HFF-Myc (cell line): ENCODE results near the gene RPL15.
A peak's percentile ranks its signal among the peaks of the same experiment; 100 is the strongest.

Experiments
- DNase-seq: peaks from one replicate; pipeline ENCODE4 v3.0.0-alpha.2; 2011; ENCODE audit warnings: low read depth; ENCODE audit errors: extremely low read depth
- H3K4me3 ChIP-seq: replicated peaks from 2 replicates; pipeline ENCODE4 v1.5.1; 2011; ENCODE audit warnings: low read depth, mild to moderate bottlenecking, control low read depth, low read length
- CTCF ChIP-seq: IDR thresholded peaks from 2 replicates; pipeline ENCODE4 v1.5.1; 2012; ENCODE audit warnings: mild to moderate bottlenecking, low read depth, low read length, control low read depth; ENCODE audit errors: missing control alignments

Gene RPL15

GRCh38 chr3:23882487-23882918 is 34.4 kb upstream of the RPL15 start:
- no peak for TF ChIP-seq CTCF
- no peak for DNase-seq
- H3K4me3 ChIP-seq = no peak overlapping the region

- peak; percentile 23 for TF ChIP-seq CTCF
- no peak for DNase-seq
- H3K4me3 ChIP-seq = no peak overlapping the region
Observed at GRCh38 chr3:23884481-23884880, 32.5 kb upstream of the RPL15 start.

- TF ChIP-seq CTCF = no peak
- no peak overlapping the region for H3K4me3 ChIP-seq
- DNase-seq = no peak
Observed at GRCh38 chr3:23885210-23885609, 31.7 kb upstream of the RPL15 start.

- DNase-seq = no peak
- no peak overlapping the region for H3K4me3 ChIP-seq
- TF ChIP-seq CTCF = no peak
Observed at GRCh38 chr3:23886311-23886710, 30.6 kb upstream of the RPL15 start.

- DNase-seq = no peak
- TF ChIP-seq CTCF = peak; percentile 46
- H3K4me3 ChIP-seq = no peak overlapping the region
Observed at GRCh38 chr3:23888617-23889228, 28.2 kb upstream of the RPL15 start.

- DNase-seq = no peak
- no peak overlapping the region for H3K4me3 ChIP-seq
- TF ChIP-seq CTCF = no peak
Observed at GRCh38 chr3:23889386-23889785, 27.5 kb upstream of the RPL15 start.

GRCh38 chr3:23889950-23890349 is 27.0 kb upstream of the RPL15 start:
- no peak for TF ChIP-seq CTCF
- no peak for DNase-seq
- H3K4me3 ChIP-seq = no peak overlapping the region
